ENCODE results near the gene EPC2. TPM values are rescaled to one million over a fixed set of nuclear protein-coding genes. Genes with fewer than 3 reads are reported as not detected.

EPC2 gene
- total and polyA plus RNA-seq, 10 of the 15 experiments (the other 5 are each of a cell fraction or from before 2014, with no cell fraction given): 2.0 to 16.5 (median 10.8) TPM

- no peak for TF ChIP-seq MTA3 (IDR thresholded peaks at IDR 0.05; ENCODE audit: borderline replicate concordance, low read length)
- TF ChIP-seq, protein P1, sequence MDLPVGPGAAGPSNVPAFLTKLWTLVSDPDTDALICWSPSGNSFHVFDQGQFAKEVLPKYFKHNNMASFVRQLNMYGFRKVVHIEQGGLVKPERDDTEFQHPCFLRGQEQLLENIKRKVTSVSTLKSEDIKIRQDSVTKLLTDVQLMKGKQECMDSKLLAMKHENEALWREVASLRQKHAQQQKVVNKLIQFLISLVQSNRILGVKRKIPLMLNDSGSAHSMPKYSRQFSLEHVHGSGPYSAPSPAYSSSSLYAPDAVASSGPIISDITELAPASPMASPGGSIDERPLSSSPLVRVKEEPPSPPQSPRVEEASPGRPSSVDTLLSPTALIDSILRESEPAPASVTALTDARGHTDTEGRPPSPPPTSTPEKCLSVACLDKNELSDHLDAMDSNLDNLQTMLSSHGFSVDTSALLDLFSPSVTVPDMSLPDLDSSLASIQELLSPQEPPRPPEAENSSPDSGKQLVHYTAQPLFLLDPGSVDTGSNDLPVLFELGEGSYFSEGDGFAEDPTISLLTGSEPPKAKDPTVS (IDR thresholded peaks at IDR 0.05; ENCODE audit: low read depth, low read length): no peak
- TF ChIP-seq SMARCA5 (IDR thresholded peaks at IDR 0.05): no peak
- TF ChIP-seq RCOR1 (conservative IDR thresholded peaks at IDR 0.05; ENCODE audit: low read depth, low read length): no peak
- TF ChIP-seq, protein P2, sequence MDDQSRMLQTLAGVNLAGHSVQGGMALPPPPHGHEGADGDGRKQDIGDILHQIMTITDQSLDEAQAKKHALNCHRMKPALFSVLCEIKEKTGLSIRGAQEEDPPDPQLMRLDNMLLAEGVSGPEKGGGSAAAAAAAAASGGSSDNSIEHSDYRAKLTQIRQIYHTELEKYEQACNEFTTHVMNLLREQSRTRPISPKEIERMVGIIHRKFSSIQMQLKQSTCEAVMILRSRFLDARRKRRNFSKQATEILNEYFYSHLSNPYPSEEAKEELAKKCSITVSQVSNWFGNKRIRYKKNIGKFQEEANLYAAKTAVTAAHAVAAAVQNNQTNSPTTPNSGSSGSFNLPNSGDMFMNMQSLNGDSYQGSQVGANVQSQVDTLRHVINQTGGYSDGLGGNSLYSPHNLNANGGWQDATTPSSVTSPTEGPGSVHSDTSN (IDR thresholded peaks at IDR 0.05; ENCODE audit: insufficient replicate concordance, low read depth, low read length): no peak
- TF ChIP-seq PAX5 (IDR thresholded peaks at IDR 0.05; ENCODE audit: borderline replicate concordance, low read depth, low read length): no peak
- TF ChIP-seq RUNX3 (IDR thresholded peaks at IDR 0.05; ENCODE audit: low read length): peak; percentile 60
- TF ChIP-seq ZNF217 (IDR thresholded peaks at IDR 0.05): peak; percentile 48; the same call in 1 of the 2 replicates
- TF ChIP-seq ZNF384 (IDR thresholded peaks at IDR 0.05; ENCODE audit: borderline replicate concordance, low read depth, low read length): no peak
- peak; percentile 74; the same call in 1 of the 2 replicates for TF ChIP-seq CHD2 (IDR thresholded peaks at IDR 0.05; ENCODE audit: borderline replicate concordance, low read depth, low read length)
- TF ChIP-seq RELA (IDR thresholded peaks at IDR 0.05; ENCODE audit: borderline replicate concordance, partially characterized antibody): no peak
- peak; percentile 94; the same call in 1 of the 2 replicates for TF ChIP-seq LARP7 (IDR thresholded peaks at IDR 0.05)
- TF ChIP-seq EED (IDR thresholded peaks at IDR 0.05; ENCODE audit: low read depth): peak; percentile 16; the same call in 1 of the 2 replicates
- TF ChIP-seq IKZF2 (IDR thresholded peaks at IDR 0.05): 0 out of 4 replicates have a peak, but pooled peaks of 1 of the 2 experiments have one; percentile 13
- no peak for TF ChIP-seq KAT2A (conservative IDR thresholded peaks at IDR 0.05; ENCODE audit: control insufficient read depth, low read depth, low read length)
- TF ChIP-seq MEF2A (IDR thresholded peaks at IDR 0.05; ENCODE audit: insufficient read depth, low read depth, low read length): no peak
- TF ChIP-seq CUX1 (IDR thresholded peaks at IDR 0.05; ENCODE audit: insufficient replicate concordance, low read depth, low read length): no peak
- no peak for TF ChIP-seq JUNB (IDR thresholded peaks at IDR 0.05)
- no peak for TF ChIP-seq WRNIP1 (IDR thresholded peaks at IDR 0.05; ENCODE audit: borderline replicate concordance, low read depth, low read length)
- no peak for TF ChIP-seq MTA2 (IDR thresholded peaks at IDR 0.05; ENCODE audit: low read depth)
- TF ChIP-seq ATF2 (IDR thresholded peaks at IDR 0.05; ENCODE audit: low read length): no peak
- no peak for TF ChIP-seq NBN (IDR thresholded peaks at IDR 0.05)
Observed at GRCh38 chr2:148643998-148644882, at the start of gene EPC2 (continued).
